HCEC 1CT (cell line): ENCODE data around the gene TNNI3K.

Source experiments
- DNase-seq: peaks from one replicate; pipeline ENCODE4 v3.0.0-alpha.2; 2017

The TNNI3K gene

DNA sequence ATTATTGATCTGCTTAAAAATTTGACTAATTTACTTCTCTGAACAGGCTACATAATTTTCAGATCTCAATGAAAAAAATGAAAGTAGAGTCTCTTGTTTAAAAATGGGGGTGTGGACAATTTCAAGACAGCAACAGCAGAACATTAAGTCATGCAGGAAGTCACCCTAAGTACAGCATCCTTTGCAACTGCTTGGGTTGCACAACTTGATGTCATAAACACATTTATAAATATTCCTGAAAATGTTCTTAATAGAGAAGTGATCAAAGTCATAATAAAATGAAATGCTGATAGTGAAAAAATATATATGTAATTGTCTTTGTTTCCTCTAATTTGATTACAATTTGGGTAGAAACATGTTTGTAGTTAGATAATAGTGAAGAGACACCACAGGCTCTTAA lies 79.3 kb downstream of the TNNI3K start:
- DNase-seq = peak; percentile 6

DNA sequence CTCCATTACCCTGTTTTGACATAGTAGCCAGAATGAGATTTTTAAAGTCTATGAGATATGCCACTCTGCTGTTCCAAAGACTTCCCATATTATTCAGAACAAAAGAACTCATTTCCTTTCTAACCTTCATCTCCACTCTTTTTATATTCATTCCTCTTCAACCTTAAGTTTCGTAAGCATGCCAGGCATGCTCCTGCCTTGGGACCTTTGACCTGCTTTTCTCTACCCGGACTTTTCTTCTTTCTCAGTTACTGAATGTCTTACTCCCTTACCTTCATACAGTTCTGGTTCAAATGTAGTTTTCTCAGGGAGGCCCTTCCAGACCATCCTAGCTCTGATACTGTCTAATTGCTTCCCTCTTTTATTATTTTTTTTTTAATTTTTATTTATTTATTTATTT lies 81.1 kb downstream of the TNNI3K start:
- DNase-seq = no peak

DNA sequence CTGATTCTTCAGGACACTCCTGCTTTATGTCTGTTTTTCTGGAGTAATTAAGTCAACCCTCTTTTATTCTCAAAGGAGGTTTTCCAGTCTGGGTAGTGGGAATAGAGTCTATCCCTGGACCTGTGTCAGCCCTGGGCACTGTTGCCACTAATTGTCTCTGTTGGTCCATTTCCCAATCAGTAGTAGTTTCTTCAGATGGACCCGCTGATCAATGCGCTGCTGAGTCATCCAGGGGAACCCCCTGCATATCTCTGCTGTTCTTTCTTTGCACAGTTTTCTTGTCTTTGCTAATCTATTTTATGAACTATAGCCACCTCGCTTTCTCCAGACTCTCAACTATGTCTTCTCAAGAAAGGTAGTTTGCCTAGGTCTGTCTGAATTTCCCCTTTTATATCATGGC lies 82.5 kb downstream of the TNNI3K start:
- no peak for DNase-seq

DNA sequence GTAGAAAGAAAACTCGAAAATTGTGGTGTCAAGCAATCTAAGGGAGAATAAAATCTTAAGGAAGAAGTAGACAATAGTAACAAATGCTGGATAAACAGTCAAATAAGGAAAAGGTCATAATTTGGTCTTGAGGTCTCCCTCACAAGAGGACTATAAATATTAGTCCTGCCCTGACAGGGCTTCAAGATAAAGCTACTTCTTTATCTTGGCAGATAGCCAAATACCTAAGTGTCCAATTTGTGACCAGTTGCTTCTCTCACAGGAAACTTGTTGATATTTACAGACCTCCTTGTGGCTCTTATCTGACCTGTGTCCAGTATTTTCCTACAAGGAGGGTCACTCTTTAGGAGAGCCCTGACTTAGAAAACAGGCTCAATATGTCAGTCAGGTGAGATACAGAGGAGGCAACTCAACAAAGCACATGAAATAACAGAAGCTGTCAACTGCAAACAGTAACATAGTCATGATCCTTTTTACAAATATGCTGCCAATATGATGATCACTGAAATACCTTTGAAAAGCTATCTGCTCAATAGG lies 88.8 kb downstream of the TNNI3K start:
- DNase-seq = no peak

DNA sequence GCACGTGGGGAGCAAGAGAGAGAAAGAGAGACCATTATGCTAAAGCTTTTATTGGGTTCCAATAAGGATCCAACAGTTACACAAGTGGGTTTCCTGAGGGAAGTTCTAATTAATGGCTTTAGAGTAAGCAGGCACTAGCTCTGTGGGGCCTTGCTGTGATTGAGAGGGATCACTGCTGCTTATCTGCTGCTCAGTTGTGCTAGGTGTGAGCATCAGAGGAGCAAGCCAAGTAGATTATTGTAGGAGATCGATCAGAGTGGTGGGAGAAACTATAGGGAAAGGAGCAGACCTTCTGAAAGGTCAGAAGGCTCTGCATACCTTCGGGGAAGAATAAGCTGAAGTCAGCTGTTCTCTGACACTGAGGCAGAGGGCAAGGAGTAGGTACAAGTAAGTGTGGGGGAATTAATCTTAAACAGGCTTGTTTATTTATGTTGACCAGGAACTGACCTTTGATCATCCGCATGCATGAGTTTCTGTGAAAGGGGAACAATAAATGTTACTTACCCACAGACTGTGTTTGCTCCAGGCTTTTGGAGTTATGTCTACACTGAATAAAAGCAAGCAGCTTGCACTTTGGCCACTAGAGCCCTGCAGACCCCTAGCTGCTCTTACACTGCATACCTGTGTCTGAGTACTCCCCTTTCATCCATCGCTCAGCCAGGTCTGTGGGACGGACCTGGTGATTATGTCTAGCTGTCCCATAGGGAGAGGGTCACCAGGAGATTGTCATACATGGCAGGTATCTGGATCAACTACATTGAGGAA lies 89.7 kb downstream of the TNNI3K start:
- no peak for DNase-seq

- DNase-seq = no peak
Measured at GRCh38 chr1:74328851-74329250, 93.7 kb downstream of the TNNI3K start.

GRCh38 chr1:74333244-74333643 lies 98.1 kb downstream of the TNNI3K start:
- no peak for DNase-seq

GRCh38 chr1:74334147-74334546 lies 99.0 kb downstream of the TNNI3K start:
- DNase-seq = peak; percentile 20

DNA sequence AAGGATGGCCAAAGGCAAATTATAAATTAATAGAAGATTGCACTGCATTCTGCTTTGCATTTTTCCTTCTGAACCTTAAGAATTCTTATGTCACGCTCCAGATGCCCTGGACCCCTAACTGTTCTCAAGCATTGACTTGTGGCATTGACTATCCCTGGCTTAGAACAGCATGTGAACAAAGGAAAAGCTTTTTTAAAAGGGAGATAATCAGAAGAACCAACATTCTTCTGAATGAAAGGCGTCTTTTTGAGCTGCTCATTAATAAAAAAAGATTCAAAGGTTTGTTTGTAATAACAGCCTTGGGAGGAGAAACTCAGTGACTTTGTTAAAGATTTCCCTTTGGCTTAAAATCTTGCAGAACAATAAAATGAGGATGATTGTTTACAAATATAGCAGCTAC lies 105.5 kb downstream of the TNNI3K start:
- DNase-seq = no peak

DNA sequence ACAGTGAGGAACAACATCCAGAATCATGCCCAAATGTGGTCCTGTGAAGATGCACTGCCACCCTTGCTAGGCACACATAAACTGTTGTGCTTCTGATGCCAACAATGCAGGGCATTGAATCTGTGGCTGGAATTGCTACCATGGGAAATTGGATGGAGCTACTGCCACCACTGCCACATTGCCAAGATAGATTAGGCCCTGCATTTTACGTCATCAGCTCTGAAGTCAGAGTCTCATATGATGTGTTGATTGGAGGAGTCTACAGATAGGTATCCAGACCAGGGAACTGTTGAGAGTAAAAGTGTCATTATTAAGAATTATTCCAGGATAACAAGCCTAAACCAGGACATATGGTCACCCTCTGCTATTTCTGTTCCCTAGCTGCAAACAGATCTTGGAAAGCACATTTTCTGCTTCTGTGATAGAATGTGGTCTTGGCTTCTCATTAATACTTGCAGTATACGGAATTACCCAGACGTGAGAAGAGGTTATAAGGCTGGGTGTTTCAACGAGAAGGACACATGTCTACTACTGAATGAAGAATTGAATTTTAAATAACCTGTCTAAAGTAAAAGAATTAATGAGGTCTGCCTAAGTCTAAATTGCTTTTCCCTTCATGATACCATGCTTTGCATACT lies 106.6 kb downstream of the TNNI3K start:
- no peak for DNase-seq

DNA sequence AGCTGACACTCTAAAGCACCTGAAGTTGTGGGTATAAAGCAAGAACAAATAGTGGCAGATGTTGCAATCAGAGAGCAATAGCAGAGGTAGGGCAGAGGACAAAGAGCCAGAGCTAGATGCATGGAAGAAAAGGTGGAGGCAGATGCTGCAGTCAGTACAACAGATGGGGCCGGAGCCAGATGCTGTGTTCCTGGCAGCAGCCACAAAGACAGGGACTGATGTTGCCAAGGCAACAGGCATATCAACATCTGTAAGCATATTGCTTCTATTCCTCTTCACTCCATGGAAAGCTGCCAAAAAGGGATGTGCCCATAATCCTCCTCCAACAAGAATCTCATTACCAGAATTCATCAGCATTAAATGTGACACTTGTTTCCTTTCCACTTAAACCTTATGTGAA lies 108.0 kb downstream of the TNNI3K start:
- no peak for DNase-seq

DNA sequence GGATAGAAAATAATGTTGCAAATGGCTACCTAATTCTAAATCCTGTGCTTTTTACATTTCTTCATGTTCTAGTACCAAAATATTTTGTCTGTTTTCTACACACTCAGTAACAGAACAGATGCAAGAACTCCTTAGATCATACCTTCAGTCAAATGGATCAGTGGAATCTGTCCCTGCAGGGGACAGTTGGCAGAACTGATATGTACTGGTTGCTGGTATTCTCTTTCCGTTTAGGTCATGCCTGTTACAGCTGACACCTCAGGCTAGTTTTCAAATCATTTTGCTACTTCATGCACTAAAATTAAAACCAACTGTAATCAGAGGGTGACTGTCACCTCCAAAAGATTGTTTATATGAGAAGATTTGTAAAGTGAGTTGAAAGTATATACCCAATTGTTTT lies 109.2 kb downstream of the TNNI3K start:
- no peak for DNase-seq

DNA sequence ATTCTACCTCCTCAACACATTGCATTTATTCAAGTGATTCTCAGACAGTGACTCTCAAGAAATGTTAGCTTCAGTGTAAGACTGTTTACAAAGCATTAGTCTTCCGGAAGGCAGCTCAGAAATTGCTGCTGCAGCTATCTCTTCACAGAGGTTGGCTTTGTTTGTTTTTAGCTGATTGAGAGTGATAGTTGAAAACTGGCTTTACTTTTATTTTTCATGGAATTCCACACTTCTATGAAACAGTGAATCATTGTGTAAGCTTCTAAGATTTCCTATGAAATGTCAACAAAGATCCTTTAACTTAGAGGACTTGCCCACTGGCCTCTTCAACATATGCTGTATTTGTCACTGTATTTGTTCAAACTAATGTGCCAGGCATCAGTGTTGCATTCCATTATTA lies 121.3 kb downstream of the TNNI3K start:
- DNase-seq = peak; percentile 7

DNA sequence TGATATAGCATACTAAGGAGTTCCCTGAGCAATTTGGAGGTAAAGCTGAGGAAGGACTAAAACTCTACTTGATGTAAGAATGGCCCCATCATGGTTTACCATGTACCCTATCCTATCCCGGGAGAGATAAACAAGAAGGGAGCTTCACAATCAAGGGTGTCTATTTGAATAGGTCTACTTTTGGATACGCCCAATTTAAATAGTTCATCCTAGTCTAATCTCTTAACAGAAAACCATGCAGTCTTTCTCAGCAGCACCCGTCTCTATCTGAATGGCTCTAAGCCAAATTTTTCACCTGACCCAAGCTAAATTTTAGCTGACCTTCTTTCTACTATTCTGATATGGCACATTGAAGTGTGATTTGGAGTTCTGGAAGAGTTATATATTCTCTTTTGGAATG lies 122.0 kb downstream of the TNNI3K start:
- no peak for DNase-seq

DNA sequence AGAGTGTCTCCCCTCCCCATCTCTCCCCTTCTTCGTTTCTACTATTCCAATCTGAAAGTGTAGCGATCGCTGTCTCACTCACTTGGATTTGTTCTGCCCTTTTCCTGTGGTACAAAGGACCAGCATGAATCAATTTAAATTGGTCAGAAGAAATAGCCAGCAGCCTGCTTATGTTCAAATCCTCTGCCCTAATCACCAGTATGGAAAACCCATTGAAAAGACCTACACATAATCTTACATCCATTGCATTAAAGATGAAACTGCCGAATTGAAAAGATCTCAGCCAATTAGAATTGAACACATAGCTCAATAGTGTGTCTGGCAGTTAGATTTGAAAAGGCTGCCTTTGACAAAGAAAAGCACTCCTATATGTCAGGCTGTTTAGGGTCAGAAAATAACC lies 122.6 kb downstream of the TNNI3K start:
- no peak for DNase-seq

DNA sequence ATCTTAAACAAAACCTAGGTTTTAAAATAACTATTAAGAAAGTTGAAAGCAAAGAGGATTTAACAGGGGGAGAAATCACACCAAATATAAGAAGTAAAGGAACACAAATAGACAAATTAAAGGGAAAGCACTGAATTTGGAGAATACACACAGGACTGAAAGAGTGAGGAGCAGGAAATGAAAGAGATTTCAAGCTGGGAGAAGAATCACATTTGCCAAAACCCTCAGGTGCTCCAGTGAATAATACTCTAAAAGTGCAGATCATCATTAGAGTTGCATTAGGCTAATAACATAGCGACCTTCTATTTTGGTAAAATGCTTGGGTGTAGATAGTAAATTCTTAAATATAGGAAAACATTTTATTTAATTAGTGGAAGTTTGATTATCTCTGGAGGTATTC lies 127.5 kb downstream of the TNNI3K start:
- no peak for DNase-seq

- no peak for DNase-seq
Measured at GRCh38 chr1:74363220-74363619, 128.0 kb downstream of the TNNI3K start.

DNA sequence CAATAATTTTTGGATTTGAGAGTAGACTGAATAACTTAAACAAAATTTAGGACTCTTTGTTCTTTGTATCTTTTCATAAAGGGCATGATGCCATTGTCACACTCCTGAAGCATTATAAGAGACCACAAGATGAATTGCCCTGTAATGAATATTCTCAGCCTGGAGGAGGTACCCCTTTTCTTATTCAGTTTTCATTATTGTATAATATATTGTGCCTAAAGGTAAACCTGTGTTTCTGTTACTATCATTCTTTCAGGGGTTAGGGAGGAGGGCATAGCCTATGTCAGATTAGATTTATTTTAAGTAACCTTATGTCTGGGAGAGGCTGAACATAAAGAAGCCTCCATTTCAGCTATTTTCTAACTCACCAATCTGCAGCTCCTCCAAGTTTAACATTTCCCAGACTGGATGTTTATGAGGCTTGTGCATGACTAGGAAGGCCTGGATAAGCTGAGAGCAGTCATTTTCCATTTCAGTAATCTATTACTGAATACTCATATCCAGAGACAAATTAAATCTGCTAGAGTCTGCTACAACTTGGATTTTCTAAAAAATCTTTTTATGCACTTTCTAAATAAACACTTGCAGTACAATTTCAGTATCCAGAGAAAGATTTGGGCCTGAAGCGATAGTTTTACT lies 132.1 kb downstream of the TNNI3K start:
- DNase-seq = no peak

DNA sequence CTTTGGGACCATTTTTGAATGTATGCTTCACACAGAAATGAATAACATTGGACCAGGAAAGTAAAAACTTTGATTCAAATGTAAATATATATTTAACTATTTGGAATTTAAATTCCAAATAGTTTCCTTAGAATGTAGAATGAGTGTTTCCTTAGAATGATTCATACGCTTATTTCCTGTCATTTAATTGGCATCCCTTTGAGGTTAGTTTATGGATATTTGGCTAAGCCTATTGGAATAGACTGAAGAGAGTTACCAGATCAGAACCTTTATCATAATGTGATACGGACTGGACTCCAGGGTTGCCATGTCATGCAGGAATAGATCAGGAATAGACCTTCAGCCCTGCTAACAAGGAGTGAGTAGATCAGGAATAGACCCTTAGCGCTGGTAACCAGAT lies 133.1 kb downstream of the TNNI3K start:
- DNase-seq = peak; percentile 47

DNA sequence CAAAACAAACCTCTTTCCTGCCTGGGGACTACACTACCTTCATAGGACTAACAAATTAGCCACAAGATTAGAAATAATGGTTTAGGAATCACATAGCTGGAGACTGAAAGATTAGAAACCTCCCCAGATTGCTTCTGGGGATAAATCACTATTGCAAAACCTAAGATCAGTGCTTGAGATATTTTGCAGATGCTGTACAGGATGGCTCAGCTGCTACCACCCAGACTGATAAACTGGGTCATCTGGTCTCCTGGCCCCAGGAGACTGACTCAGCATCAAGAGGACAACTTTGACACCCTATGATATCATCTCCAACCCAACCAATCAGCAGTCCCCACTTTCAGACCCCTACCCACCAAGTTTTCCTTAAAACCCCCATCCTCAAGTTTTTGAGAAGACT lies 140.2 kb downstream of the TNNI3K start:
- DNase-seq = no peak

GRCh38 chr1:74380252-74380651 lies 145.1 kb downstream of the TNNI3K start:
- DNase-seq = no peak

- no peak for DNase-seq
Measured at GRCh38 chr1:74388855-74389254, 153.7 kb downstream of the TNNI3K start.

DNA sequence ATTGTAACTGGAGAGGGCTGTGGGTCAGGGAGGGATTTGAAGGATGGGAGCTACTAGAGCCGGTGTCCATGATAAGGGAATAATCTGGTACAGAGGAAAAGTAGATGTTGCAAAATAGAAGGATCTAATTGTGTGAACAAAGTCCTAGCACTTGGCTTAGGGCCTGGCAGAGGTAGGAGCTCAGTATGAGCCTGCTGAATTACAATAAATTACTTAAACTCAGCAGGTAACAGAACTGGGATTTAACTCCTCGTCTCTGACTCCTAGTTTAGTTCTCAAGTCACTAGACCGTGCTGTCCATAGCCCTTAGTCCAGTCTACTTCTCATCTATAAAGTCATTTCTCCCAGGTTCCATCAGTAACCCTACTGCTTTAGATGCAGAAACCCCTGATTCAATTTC lies 157.0 kb downstream of the TNNI3K start:
- no peak for DNase-seq

- no peak for DNase-seq
Measured at GRCh38 chr1:74392840-74393239, 157.7 kb downstream of the TNNI3K start.
